Colonic mucosa (tissue), 4 donors: ENCODE results near the gene RNF133. TPM values are rescaled to one million over a fixed set of nuclear protein-coding genes. Genes with fewer than 3 reads are reported as not detected.

Experiments
- DNase-seq: peaks from one replicate; pipeline ENCODE4 v3.0.0-alpha.2; 2020
- H3K27ac ChIP-seq: fragments of 200-600 bp; one replicate; pipeline ENCODE4 v1.8.0; 2021
- H3K27me3 ChIP-seq: fragments of 200-600 bp; one replicate; pipeline ENCODE4 v1.8.0; 2021
- H3K36me3 ChIP-seq: fragments of 200-600 bp; one replicate; pipeline ENCODE4 v1.8.0; 2021
- H3K4me1 ChIP-seq: fragments of 200-600 bp; one replicate; pipeline ENCODE4 v1.8.0; 2021; ENCODE audit warnings: mild to moderate bottlenecking
- H3K4me3 ChIP-seq: fragments of 200-600 bp; one replicate; pipeline ENCODE4 v1.8.0; 2021
- H3K9ac ChIP-seq, 2 donors: one replicate each; pipeline ENCODE4 v1.7.0; 2013; ENCODE audit warnings: control low read depth in 2 of 2, low read depth in 2 of 2, low read length in 2 of 2
- H3K9me3 ChIP-seq: fragments of 200-600 bp; one replicate; pipeline ENCODE4 v1.8.0; 2021
- CTCF ChIP-seq: fragments of 200-600 bp; IDR thresholded peaks from one replicate; pipeline ENCODE4 v1.8.0; 2022; ENCODE audit warnings: antibody characterized with exemption, mild to moderate bottlenecking
- intact Hi-C: fragments of 100-400 bp; cut with DNase I; formaldehyde crosslinking; loops from one replicate; pipeline ENCODE4 v1.14.1; 2022
- total RNA-seq, 2 donors: library from RNA; stranded (reverse); fragmentation: NEBNext Ultra II Directional in 1 of 2; extraction: Animal tissue kit (Norgen Biotek cat#: 25700) in 1 of 2; gene quantifications; one replicate each; pipeline ENCODE4 v1.2.1, GENCODE V29; 2021
- donor health status: healthy.
- donor health status: DM: no; HTN: no; CAD: no.
- donor health status: DM: no; HTN: no; CAD: no.

RNF133 gene, protein sequence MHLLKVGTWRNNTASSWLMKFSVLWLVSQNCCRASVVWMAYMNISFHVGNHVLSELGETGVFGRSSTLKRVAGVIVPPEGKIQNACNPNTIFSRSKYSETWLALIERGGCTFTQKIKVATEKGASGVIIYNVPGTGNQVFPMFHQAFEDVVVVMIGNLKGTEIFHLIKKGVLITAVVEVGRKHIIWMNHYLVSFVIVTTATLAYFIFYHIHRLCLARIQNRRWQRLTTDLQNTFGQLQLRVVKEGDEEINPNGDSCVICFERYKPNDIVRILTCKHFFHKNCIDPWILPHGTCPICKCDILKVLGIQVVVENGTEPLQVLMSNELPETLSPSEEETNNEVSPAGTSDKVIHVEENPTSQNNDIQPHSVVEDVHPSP
- under 1 TPM; 0.32 to 0.40 TPM for total RNA-seq

DNA sequence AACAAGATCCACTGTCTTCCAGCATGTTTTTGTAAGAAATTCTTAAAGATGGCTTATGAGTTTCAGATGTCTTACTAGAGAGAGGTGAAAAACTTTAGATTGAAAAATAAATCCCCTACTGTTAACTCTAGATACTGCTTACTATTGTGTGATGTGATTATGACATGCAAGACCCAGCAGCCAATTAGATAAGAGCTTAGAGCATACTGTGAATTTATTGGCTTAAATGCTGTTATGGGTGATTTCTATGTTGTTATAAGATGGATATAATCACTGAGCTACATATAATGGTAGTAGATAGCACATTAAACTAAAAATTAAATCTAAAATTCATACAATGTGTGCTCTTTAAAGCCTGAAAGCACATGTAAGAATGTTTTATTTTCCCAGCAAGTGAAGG is at the start of gene RNF133:
Gene RNF133 (minus strand): TSS at position 101 of the 400 bp plus-strand sequence. CDS start 199 bp downstream, outside the sequence.
- H3K9ac ChIP-seq: no peak within 1 kb of the TSS
- no peaks in the 10 kb centered on the region for H3K27me3 ChIP-seq
- H3K9me3 ChIP-seq: no peaks in the 10 kb centered on the region
- H3K27ac ChIP-seq: no peak within 1 kb of the TSS
- no peaks in the 10 kb centered on the region for H3K4me1 ChIP-seq
- DNase-seq: no peak
- intact Hi-C loops: no loop called here
- no peak within 1 kb of the TSS for H3K4me3 ChIP-seq
- no peaks in the 10 kb centered on the region for H3K36me3 ChIP-seq
- TF ChIP-seq CTCF: no peak

GRCh38 chr7:122748195-122748594 is 49.3 kb upstream of the RNF133 start:
- Histone ChIP-seq H3K9ac (no peak overlapping the region), H3K27ac (no peak overlapping the region), H3K4me1 (no peaks in the 10 kb centered on the region), H3K4me3 (no peak overlapping the region), H3K27me3 (no peaks in the 10 kb centered on the region), H3K9me3 (no peaks in the 10 kb centered on the region), H3K36me3 (no peaks in the 10 kb centered on the region)
- DNase-seq: no peak
- intact Hi-C loops: no loop called here
- no peak for TF ChIP-seq CTCF

DNA sequence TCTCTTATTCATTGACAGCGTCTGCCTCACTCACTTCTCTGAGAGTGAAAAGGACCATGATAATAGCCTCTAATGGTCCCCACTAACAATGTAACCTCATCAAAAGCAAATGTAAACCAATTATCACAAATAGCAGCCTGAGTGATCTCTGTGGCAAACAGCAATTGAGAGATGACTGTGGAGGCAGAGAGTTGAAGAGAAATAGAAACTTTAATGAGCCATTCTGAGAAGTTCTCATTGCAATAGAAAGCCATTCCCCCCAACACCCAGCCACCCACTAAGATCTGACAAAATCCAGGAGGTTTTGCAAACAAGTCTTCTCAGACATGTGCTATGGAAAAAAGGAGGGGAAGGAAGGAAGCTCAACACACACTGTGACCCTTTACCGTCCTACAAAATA is 48.0 kb upstream of the RNF133 start:
- no peak for TF ChIP-seq CTCF
- no peak overlapping the region for H3K4me3 ChIP-seq
- no peaks in the 10 kb centered on the region for H3K27me3 ChIP-seq
- H3K4me1 ChIP-seq: no peaks in the 10 kb centered on the region
- H3K9me3 ChIP-seq: no peaks in the 10 kb centered on the region
- no peak for DNase-seq
- H3K36me3 ChIP-seq: no peaks in the 10 kb centered on the region
- H3K9ac ChIP-seq: no peak overlapping the region
- no peak overlapping the region for H3K27ac ChIP-seq
- intact Hi-C loops: no loop called here

DNA sequence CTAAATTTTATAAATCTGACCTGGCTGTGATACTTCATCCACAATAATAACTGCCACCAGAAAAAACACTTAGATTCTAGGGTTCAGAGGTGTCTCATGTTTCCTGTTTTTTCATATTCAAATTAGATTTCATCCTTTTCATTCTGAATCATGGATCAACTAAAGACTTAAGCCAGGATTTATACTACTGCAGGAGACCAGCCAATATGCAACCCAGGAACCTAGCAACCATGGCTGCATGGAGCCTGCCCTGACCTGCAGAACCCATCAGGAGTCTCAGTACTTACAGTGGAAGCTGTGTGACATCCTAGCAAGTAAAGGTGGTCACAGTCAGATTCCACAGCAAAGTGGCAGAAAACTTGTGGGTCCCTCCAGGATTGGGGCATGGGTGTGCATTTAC is 44.3 kb upstream of the RNF133 start:
- Histone ChIP-seq H3K4me1 (no peaks in the 10 kb centered on the region), H3K4me3 (no peak overlapping the region), H3K27ac (no peak overlapping the region), H3K36me3 (no peaks in the 10 kb centered on the region), H3K9me3 (no peaks in the 10 kb centered on the region), H3K27me3 (no peaks in the 10 kb centered on the region), H3K9ac (no peak overlapping the region)
- intact Hi-C loops: no loop called here
- no peak for DNase-seq
- TF ChIP-seq CTCF: no peak

GRCh38 chr7:122738947-122739346 is 40.0 kb upstream of the RNF133 start:
- no peaks in the 10 kb centered on the region for H3K27me3 ChIP-seq
- H3K9ac ChIP-seq: no peak overlapping the region
- H3K27ac ChIP-seq: no peak overlapping the region
- no peaks in the 10 kb centered on the region for H3K9me3 ChIP-seq
- H3K4me1 ChIP-seq: no peaks in the 10 kb centered on the region
- no peak for DNase-seq
- no peaks in the 10 kb centered on the region for H3K36me3 ChIP-seq
- TF ChIP-seq CTCF: no peak
- no peak overlapping the region for H3K4me3 ChIP-seq
- intact Hi-C loops: no loop called here
